ENCODE data around the gene IAH1. TPM values are rescaled to one million over a fixed set of nuclear protein-coding genes. Genes with fewer than 3 reads are reported as not detected.
A peak's percentile ranks its signal among the peaks of the same experiment; 100 is the strongest.

The IAH1 gene
- total and polyA plus RNA-seq, 10 donors, result 29.7 to 76.5 (median 39.3) TPM

DNA sequence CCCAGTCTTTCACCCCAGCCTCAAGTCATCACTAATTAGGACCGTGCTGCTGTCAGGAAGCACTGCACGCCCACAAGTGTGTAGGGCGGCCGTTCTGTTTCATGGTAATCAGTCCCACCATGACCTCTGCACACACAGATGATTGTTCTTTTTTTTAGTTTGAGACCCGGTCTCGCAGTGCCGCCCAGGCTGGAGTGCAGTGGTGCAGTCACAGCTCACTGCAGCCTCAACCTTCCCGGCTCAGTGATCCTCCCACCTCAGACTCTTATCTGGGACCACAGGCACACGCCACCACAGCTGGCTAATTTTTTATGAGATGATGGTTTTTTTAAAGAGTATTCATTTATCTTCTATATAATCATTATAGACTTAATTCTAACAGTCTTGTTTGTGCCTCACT lies 1.8 kb upstream of the IAH1 start:
- Histone ChIP-seq H3K9me3 (no peaks in the 10 kb centered on the region), H3K27ac (no peak overlapping the region), H3K4me1 (peaks cover 10 to 42% (median 30%) of the 10 kb centered on the region in 6 donors), H3K27me3 (replicated peaks in 1 of 7) (no peaks in the 10 kb centered on the region), H3K4me3 (no peak overlapping the region), H3K36me3 (peaks cover 3 to 65% (median 10%) of the 10 kb centered on the region in 6 donors)
- WGBS, 5 donors, result 74 to 89% (median 77%) methylated on average over 9 of the region's 9 CpGs
- no peak for DNase-seq
- intact Hi-C loops (cut with DNase I; ENCODE audit: low total_unique reads), result no loop called here
- no peak for TF ChIP-seq POLR2AphosphoS5 (IDR thresholded peaks at IDR 0.05)
- TF ChIP-seq, protein P1, sequence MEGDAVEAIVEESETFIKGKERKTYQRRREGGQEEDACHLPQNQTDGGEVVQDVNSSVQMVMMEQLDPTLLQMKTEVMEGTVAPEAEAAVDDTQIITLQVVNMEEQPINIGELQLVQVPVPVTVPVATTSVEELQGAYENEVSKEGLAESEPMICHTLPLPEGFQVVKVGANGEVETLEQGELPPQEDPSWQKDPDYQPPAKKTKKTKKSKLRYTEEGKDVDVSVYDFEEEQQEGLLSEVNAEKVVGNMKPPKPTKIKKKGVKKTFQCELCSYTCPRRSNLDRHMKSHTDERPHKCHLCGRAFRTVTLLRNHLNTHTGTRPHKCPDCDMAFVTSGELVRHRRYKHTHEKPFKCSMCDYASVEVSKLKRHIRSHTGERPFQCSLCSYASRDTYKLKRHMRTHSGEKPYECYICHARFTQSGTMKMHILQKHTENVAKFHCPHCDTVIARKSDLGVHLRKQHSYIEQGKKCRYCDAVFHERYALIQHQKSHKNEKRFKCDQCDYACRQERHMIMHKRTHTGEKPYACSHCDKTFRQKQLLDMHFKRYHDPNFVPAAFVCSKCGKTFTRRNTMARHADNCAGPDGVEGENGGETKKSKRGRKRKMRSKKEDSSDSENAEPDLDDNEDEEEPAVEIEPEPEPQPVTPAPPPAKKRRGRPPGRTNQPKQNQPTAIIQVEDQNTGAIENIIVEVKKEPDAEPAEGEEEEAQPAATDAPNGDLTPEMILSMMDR (IDR thresholded peaks at IDR 0.05 in 8 of 11, conservative IDR thresholded peaks at IDR 0.05 in 3 of 11), result no peak
- TF ChIP-seq POLR2A (IDR thresholded peaks at IDR 0.05), result no peak

DNA sequence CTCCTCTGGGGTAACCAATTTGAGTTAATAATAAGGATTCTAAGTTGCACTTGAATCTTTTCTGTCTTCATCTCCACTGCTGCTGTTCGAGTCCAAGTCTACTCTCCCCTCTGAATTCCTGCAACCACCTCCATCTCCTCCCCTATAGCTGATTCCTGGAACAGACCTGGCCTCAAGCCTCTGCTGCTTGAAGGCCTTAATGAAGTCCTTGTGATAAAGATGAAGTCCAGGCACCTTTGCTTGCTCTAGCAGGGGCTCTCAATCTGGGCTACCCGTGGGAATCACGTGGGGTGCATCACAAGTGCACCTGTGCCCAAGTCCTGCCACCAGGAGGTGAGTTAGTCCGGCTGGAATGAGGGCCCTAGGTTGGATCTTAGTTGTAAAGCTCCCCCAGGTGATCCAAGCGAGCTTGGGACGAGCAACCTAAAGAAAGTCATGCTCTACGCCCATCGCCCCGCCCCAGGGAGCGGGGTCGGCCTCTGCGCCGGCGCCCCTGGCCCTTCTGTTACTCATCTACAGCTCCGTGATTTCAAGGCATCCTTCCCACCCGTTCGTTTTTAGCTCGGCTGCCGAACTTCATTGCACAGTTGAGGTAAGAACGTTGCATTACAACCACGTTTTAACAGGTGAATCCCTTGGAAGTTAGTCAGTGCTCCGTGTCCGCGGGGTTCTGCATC lies 905 bp upstream of the IAH1 start:
- peak overlapping the region in 6 of 8 donors; percentile 82 to 94 (median 88) for H3K27ac ChIP-seq
- H3K36me3 ChIP-seq, result peaks cover 0 to 64% (median 4%) of the 10 kb centered on the region in 6 donors
- WGBS, 5 donors, result 36 to 60% (median 50%) methylated on average over 24 of the region's 24 CpGs
- no peak for TF ChIP-seq POLR2A (IDR thresholded peaks at IDR 0.05)
- no peak for TF ChIP-seq POLR2AphosphoS5 (IDR thresholded peaks at IDR 0.05)
- TF ChIP-seq, protein P1 (IDR thresholded peaks at IDR 0.05 in 8 of 11, conservative IDR thresholded peaks at IDR 0.05 in 3 of 11), result no peak
- no peaks in the 10 kb centered on the region for H3K9me3 ChIP-seq
- intact Hi-C loops (cut with DNase I; ENCODE audit: low total_unique reads), result no loop called here
- peak; percentile 77 for DNase-seq
- peaks cover 10 to 52% (median 36%) of the 10 kb centered on the region in 6 donors for H3K4me1 ChIP-seq
- peak overlapping the region in 7 of 8 donors; percentile 68 to 89 (median 81) for H3K4me3 ChIP-seq
- no peaks in the 10 kb centered on the region for H3K27me3 ChIP-seq (replicated peaks in 1 of 7)

DNA sequence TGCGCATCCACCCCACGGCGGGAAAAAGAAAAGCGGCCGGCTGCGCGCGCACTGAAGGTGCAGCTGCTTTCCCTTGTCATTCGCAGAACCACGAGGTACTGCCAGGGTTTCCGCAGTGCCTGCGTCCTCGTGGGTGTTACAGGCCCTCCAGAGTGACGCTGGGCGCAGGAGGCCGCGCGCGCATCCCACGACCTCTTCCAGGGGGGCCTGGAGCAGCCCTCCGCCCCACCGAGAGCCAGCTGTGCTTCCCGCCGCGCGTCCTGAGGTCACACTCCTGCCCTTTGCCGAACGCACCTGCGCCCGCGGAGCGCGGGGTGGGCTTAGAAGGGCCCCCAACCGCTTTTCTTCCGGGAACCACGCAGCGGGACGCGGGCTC lies 378 bp upstream of the IAH1 start:
- DNase-seq, result peak; percentile 94
- H3K27me3 ChIP-seq (replicated peaks in 1 of 7), result no peaks in the 10 kb centered on the region
- peak overlapping the region; percentile 82 to 94 (median 86) for H3K27ac ChIP-seq
- peak in 2 of 3 donors; percentile 8 to 42 for TF ChIP-seq POLR2AphosphoS5 (IDR thresholded peaks at IDR 0.05)
- TF ChIP-seq, protein P1 (IDR thresholded peaks at IDR 0.05 in 8 of 11, conservative IDR thresholded peaks at IDR 0.05 in 3 of 11), result no peak
- no peaks in the 10 kb centered on the region for H3K9me3 ChIP-seq
- H3K4me3 ChIP-seq, result peak overlapping the region; percentile 68 to 89 (median 81)
- H3K4me1 ChIP-seq, result peaks cover 10 to 54% (median 37%) of the 10 kb centered on the region in 6 donors
- intact Hi-C loops (cut with DNase I; ENCODE audit: low total_unique reads), result no loop called here
- H3K36me3 ChIP-seq, result peaks cover 0 to 64% (median 3%) of the 10 kb centered on the region in 6 donors
- WGBS, 5 donors, result 9 to 59% (median 13%) methylated on average over 14 to 39 of the region's 39 CpGs

DNA sequence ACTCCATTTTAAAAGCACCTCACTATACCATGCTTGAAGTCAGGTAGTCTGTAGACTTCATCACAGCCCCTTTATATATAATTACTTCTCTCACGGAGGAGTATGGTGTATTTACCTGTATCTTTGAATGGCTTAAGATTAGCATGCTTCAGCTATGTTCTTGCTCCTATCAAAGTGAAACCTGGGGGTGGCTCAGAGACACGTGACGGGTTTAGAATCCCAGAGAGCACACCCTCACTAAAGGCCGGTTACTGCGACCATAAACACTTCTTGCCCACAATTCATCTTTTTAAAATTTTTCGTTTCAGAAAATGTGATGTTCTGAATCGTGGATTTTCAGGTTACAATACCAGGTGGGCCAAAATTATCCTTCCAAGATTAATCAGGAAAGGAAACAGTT lies 3.6 kb downstream of the IAH1 start:
- WGBS, 5 donors, result 74 to 91% (median 84%) methylated on average over 7 of the region's 7 CpGs
- Histone ChIP-seq H3K4me3 (no peak overlapping the region), H3K27me3 (replicated peaks in 1 of 7) (no peaks in the 10 kb centered on the region), H3K9me3 (no peaks in the 10 kb centered on the region), H3K36me3 (peaks cover 0 to 66% (median 29%) of the 10 kb centered on the region in 6 donors), H3K27ac (no peak overlapping the region), H3K4me1 (peaks cover 10 to 59% (median 40%) of the 10 kb centered on the region in 6 donors)
- intact Hi-C loops (cut with DNase I; ENCODE audit: low total_unique reads), result no loop called here
- TF ChIP-seq, protein P1 (IDR thresholded peaks at IDR 0.05 in 8 of 11, conservative IDR thresholded peaks at IDR 0.05 in 3 of 11), result no peak
- TF ChIP-seq POLR2AphosphoS5 (IDR thresholded peaks at IDR 0.05), result no peak
- TF ChIP-seq POLR2A (IDR thresholded peaks at IDR 0.05), result no peak
- DNase-seq, result no peak
